ENCODE results near the gene MTMR10.
A peak's percentile ranks its signal among the peaks of the same experiment; 100 is the strongest.

Gene MTMR10

GRCh38 chr15:30929982-30930381 is 61.4 kb downstream of the MTMR10 start:
- Histone ChIP-seq H3K27me3 (ENCODE audit: control insufficient read depth, insufficient read depth, low read length) (no peaks in the 10 kb centered on the region), H3K4me1 (ENCODE audit: control insufficient read depth, insufficient read depth, low read length) (peaks cover 7% of the 10 kb centered on the region; the same call in 1 of the 2 replicates), H3K36me3 (ENCODE audit: control insufficient read depth, insufficient read depth, low read length) (peaks cover 71% of the 10 kb centered on the region), H3K27ac (ENCODE audit: low read depth, low read length) (no peak overlapping the region), H3K4me3 (ENCODE audit: low read depth, low read length) (no peak overlapping the region), H3K9me3 (ENCODE audit: control insufficient read depth, insufficient read depth, low read length) (no peaks in the 10 kb centered on the region), H3K9ac (ENCODE audit: low read depth, low read length) (no peak overlapping the region)

GRCh38 chr15:30929064-30929669 is 62.3 kb downstream of the MTMR10 start:
- Histone ChIP-seq H3K9me3 (ENCODE audit: control insufficient read depth, insufficient read depth, low read length) (no peaks in the 10 kb centered on the region), H3K27ac (ENCODE audit: low read depth, low read length) (no peak overlapping the region), H3K36me3 (ENCODE audit: control insufficient read depth, insufficient read depth, low read length) (peaks cover 73% of the 10 kb centered on the region), H3K4me1 (ENCODE audit: control insufficient read depth, insufficient read depth, low read length) (peaks cover 7% of the 10 kb centered on the region; the same call in 1 of the 2 replicates), H3K27me3 (ENCODE audit: control insufficient read depth, insufficient read depth, low read length) (no peaks in the 10 kb centered on the region), H3K9ac (ENCODE audit: low read depth, low read length) (no peak overlapping the region), H3K4me3 (ENCODE audit: low read depth, low read length) (no peak overlapping the region)

GRCh38 chr15:30928076-30928475 is 63.4 kb downstream of the MTMR10 start:
- Histone ChIP-seq H3K4me3 (ENCODE audit: low read depth, low read length) (no peak overlapping the region), H3K9me3 (ENCODE audit: control insufficient read depth, insufficient read depth, low read length) (no peaks in the 10 kb centered on the region), H3K4me1 (ENCODE audit: control insufficient read depth, insufficient read depth, low read length) (peaks cover 13% of the 10 kb centered on the region), H3K9ac (ENCODE audit: low read depth, low read length) (no peak overlapping the region), H3K36me3 (ENCODE audit: control insufficient read depth, insufficient read depth, low read length) (peaks cover 84% of the 10 kb centered on the region), H3K27me3 (ENCODE audit: control insufficient read depth, insufficient read depth, low read length) (no peaks in the 10 kb centered on the region), H3K27ac (ENCODE audit: low read depth, low read length) (no peak overlapping the region)

DNA sequence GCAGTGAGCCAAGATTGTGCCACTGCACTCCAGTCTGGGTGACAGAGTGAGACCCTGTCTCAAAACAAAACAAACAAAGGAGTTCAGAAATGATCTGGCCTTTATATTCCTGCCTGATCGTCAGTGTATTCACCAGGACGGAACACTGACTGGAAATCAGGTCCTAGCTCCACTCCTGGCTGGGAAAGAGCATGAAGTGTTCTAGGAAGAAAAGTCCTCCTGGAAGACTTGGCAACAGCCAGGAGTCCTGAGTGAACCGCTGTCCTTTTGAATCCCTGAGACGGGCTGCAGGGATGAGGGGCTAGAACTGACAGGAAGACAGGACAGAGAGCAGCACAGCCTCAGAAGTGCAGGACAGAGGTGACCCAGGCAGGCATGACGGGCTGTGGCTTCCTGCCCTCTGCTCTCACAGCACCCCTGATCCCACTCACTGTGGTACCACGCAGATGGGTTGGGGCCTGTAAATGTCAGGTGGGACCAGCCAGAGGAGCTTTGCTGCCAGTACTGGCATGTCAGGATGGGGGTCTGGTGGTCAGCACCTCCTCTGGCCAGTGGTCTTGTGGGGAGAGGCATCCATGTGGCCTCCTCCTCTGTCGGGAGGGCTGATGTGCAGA is 64.2 kb downstream of the MTMR10 start:
- H3K9ac ChIP-seq (ENCODE audit: low read depth, low read length), result no peak overlapping the region
- H3K36me3 ChIP-seq (ENCODE audit: control insufficient read depth, insufficient read depth, low read length), result peaks cover 82% of the 10 kb centered on the region
- H3K4me3 ChIP-seq (ENCODE audit: low read depth, low read length), result no peak overlapping the region
- H3K9me3 ChIP-seq (ENCODE audit: control insufficient read depth, insufficient read depth, low read length), result no peaks in the 10 kb centered on the region
- no peaks in the 10 kb centered on the region for H3K27me3 ChIP-seq (ENCODE audit: control insufficient read depth, insufficient read depth, low read length)
- peaks cover 17% of the 10 kb centered on the region for H3K4me1 ChIP-seq (ENCODE audit: control insufficient read depth, insufficient read depth, low read length)
- no peak overlapping the region for H3K27ac ChIP-seq (ENCODE audit: low read depth, low read length)

DNA sequence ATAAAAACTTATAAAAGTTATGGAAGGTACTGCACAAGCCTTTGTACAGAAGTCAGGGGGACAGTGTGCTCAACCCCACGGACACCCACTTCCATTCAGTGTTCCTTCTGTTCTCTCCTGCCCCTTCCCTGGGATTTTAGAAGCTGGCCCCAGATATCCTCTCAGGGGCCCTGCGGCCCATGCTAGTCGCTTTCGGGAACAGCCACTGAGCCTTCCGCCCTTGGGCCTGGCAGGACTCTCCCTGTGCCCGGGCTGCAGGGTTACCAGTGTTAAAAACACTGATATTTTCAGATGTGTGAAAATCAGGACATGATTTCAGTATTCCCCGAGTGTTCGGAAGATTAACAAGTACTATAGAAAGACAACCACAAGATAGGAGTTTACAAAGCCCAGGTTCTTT is 65.3 kb downstream of the MTMR10 start:
- Histone ChIP-seq H3K9ac (ENCODE audit: low read depth, low read length) (no peak overlapping the region), H3K27ac (ENCODE audit: low read depth, low read length) (no peak overlapping the region), H3K27me3 (ENCODE audit: control insufficient read depth, insufficient read depth, low read length) (no peaks in the 10 kb centered on the region), H3K4me3 (ENCODE audit: low read depth, low read length) (no peak overlapping the region), H3K36me3 (ENCODE audit: control insufficient read depth, insufficient read depth, low read length) (peaks cover 76% of the 10 kb centered on the region), H3K4me1 (ENCODE audit: control insufficient read depth, insufficient read depth, low read length) (peaks cover 28% of the 10 kb centered on the region), H3K9me3 (ENCODE audit: control insufficient read depth, insufficient read depth, low read length) (no peaks in the 10 kb centered on the region)

DNA sequence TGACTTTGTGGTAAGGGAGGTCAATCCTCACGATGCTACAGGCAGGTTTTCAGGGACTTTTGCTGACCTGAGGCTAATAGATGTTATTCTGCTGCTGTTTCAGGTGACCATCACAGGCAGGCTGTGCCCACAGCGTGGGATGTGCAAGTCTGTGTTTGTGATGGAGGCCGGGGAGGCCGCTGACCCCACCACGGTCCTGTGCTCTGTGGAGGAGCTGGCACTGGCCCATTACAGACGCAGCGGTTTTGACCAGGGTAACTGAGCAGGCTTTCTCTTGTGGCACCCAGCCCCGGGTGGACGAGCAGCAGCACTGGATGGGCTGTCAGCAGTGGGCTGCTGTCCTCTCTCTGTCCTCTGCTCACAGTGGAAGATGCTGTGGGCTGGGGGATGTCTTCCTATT is 65.7 kb downstream of the MTMR10 start:
- H3K27ac ChIP-seq (ENCODE audit: low read depth, low read length), result no peak overlapping the region
- H3K4me1 ChIP-seq (ENCODE audit: control insufficient read depth, insufficient read depth, low read length), result peaks cover 31% of the 10 kb centered on the region
- no peak overlapping the region for H3K9ac ChIP-seq (ENCODE audit: low read depth, low read length)
- H3K27me3 ChIP-seq (ENCODE audit: control insufficient read depth, insufficient read depth, low read length), result no peaks in the 10 kb centered on the region
- H3K4me3 ChIP-seq (ENCODE audit: low read depth, low read length), result no peak overlapping the region
- H3K9me3 ChIP-seq (ENCODE audit: control insufficient read depth, insufficient read depth, low read length), result no peaks in the 10 kb centered on the region
- H3K36me3 ChIP-seq (ENCODE audit: control insufficient read depth, insufficient read depth, low read length), result peaks cover 76% of the 10 kb centered on the region

DNA sequence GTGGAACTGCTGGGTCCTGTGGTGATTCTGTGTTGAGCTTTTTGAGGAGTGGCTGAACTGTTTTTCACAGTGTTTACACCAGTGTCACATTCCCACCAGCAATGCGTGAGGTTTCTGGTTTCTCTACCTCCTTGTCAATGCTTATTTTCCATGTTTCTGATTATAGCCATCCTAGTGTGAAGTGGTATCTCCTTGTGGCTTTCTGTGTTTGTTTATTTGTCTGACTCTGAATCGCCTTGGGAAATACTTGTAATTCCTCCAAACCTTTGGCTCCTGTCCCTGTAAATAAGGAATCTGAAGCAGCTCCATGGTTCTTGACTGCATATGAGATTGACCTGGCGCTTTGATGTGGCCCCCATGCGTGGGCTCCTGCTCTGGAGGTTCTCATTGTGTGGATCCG is 67.1 kb downstream of the MTMR10 start:
- peaks cover 31% of the 10 kb centered on the region for H3K4me1 ChIP-seq (ENCODE audit: control insufficient read depth, insufficient read depth, low read length)
- no peaks in the 10 kb centered on the region for H3K9me3 ChIP-seq (ENCODE audit: control insufficient read depth, insufficient read depth, low read length)
- H3K27me3 ChIP-seq (ENCODE audit: control insufficient read depth, insufficient read depth, low read length), result no peaks in the 10 kb centered on the region
- H3K27ac ChIP-seq (ENCODE audit: low read depth, low read length), result peak overlapping the region; percentile 97
- H3K36me3 ChIP-seq (ENCODE audit: control insufficient read depth, insufficient read depth, low read length), result peaks cover 74% of the 10 kb centered on the region
- no peak overlapping the region for H3K9ac ChIP-seq (ENCODE audit: low read depth, low read length)
- H3K4me3 ChIP-seq (ENCODE audit: low read depth, low read length), result no peak overlapping the region

DNA sequence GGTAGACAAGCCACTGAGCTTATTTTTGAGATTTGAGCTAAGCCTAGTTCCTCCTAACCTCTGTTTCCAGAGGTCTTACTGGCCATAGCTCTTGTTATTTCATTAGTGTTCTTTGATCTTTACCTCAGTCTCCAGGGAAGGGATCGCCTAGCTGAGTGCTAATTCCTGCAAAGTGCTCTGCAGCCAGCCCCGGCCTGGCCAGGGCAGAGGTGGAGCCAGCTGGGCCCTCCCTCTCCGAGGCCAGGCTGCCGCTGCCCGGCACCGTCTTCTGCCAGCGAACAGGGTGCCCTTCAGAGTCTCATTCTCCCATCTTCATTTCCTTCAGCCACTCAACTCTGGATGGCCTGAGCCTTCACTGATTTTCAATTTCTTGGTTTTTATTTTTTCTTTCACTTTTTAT is 68.0 kb downstream of the MTMR10 start:
- H3K4me3 ChIP-seq (ENCODE audit: low read depth, low read length), result peak overlapping the region; percentile 12; the same call in 1 of the 2 replicates
- no peaks in the 10 kb centered on the region for H3K27me3 ChIP-seq (ENCODE audit: control insufficient read depth, insufficient read depth, low read length)
- peak overlapping the region; percentile 40; the same call in 1 of the 2 replicates for H3K9ac ChIP-seq (ENCODE audit: low read depth, low read length)
- H3K9me3 ChIP-seq (ENCODE audit: control insufficient read depth, insufficient read depth, low read length), result no peaks in the 10 kb centered on the region
- peaks cover 70% of the 10 kb centered on the region for H3K36me3 ChIP-seq (ENCODE audit: control insufficient read depth, insufficient read depth, low read length)
- H3K27ac ChIP-seq (ENCODE audit: low read depth, low read length), result peak overlapping the region; percentile 97
- H3K4me1 ChIP-seq (ENCODE audit: control insufficient read depth, insufficient read depth, low read length), result peaks cover 31% of the 10 kb centered on the region

DNA sequence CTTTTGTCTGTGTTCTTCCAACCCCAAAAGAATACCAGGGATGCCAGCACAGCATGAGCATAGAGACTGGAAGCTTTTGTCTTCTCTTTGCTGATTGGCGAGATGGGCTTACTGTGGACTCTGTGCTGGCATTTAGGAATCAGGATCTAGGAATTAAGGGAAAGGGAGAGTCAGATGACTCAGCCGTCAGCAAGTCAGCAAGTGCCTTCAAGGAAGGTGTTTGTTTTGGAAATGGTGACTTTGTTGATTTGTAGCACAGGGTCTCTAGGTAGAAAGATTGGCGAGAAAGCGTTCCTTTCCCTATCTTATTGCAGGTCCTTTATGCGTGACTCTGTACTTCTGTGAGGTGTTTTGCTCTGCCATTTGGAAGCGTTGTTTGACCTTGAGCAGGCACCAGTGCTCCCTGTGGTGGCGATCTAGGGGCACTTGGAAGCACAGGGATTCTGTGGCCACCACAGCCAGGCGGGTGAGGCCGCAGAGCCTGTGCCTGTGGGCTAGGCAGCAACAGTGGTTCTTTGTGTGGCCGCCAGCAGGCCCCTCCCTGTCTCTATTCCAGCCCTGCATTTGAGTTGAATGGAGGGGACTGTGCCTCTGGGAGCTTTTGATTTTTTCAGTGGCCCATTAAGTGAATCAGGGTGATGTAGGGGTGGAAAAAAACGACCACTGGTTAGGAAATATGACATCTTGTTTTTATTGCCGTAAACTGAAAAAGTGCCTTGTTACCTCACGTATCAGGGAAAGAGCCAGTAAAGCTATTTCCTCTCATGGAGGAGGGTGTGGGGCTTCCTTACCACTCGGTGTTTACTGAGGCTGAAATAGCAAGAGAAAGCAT is 68.7 kb downstream of the MTMR10 start:
- Histone ChIP-seq H3K4me1 (ENCODE audit: control insufficient read depth, insufficient read depth, low read length) (peaks cover 31% of the 10 kb centered on the region), H3K9me3 (ENCODE audit: control insufficient read depth, insufficient read depth, low read length) (no peaks in the 10 kb centered on the region), H3K9ac (ENCODE audit: low read depth, low read length) (peak overlapping the region; percentile 40), H3K36me3 (ENCODE audit: control insufficient read depth, insufficient read depth, low read length) (peaks cover 70% of the 10 kb centered on the region), H3K4me3 (ENCODE audit: low read depth, low read length) (peak overlapping the region; percentile 25), H3K27ac (ENCODE audit: low read depth, low read length) (peak overlapping the region; percentile 97), H3K27me3 (ENCODE audit: control insufficient read depth, insufficient read depth, low read length) (no peaks in the 10 kb centered on the region)

- Histone ChIP-seq H3K36me3 (ENCODE audit: control insufficient read depth, insufficient read depth, low read length) (peaks cover 68% of the 10 kb centered on the region), H3K9me3 (ENCODE audit: control insufficient read depth, insufficient read depth, low read length) (no peaks in the 10 kb centered on the region), H3K9ac (ENCODE audit: low read depth, low read length) (peak overlapping the region; percentile 21; the same call in 1 of the 2 replicates), H3K4me3 (ENCODE audit: low read depth, low read length) (peak overlapping the region; percentile 25), H3K27ac (ENCODE audit: low read depth, low read length) (peak overlapping the region; percentile 97), H3K27me3 (ENCODE audit: control insufficient read depth, insufficient read depth, low read length) (no peaks in the 10 kb centered on the region), H3K4me1 (ENCODE audit: control insufficient read depth, insufficient read depth, low read length) (peaks cover 31% of the 10 kb centered on the region)
Measured at GRCh38 chr15:30921781-30922479, 69.5 kb downstream of the MTMR10 start.
